Mesothelial cell of epicardium (in vitro differentiated cells): Measurements from ENCODE around the gene NCKAP5. TPM values are rescaled to one million over a fixed set of nuclear protein-coding genes. Genes with fewer than 3 reads are reported as not detected.

ENCODE experiments used
- DNase-seq, 2 experiments: peaks; one replicate each; pipeline ENCODE4 v3.0.0; 2021; ENCODE audit warnings: low spot score in 2 of 2; ENCODE audit not compliant: unreplicated experiment in 2 of 2
- H3K27ac Mint-ChIP-seq: 2 replicates; pipeline ENCODE4 v1.8.0; 2021; ENCODE audit warnings: mixed read lengths
- H3K27me3 Mint-ChIP-seq: 2 replicates; pipeline ENCODE4 v1.8.0; 2021; ENCODE audit warnings: low read depth, mixed read lengths
- H3K36me3 Mint-ChIP-seq: 2 replicates; pipeline ENCODE4 v1.8.0; 2021; ENCODE audit warnings: mixed read lengths
- H3K4me1 Mint-ChIP-seq: 2 replicates; pipeline ENCODE4 v1.8.0; 2021; ENCODE audit warnings: mixed read lengths
- H3K4me3 Mint-ChIP-seq: 2 replicates; pipeline ENCODE4 v1.8.0; 2021; ENCODE audit warnings: mild to moderate bottlenecking, moderate library complexity, mixed read lengths
- H3K9me3 Mint-ChIP-seq: 2 replicates; pipeline ENCODE4 v1.8.0; 2021; ENCODE audit warnings: mixed read lengths
- total RNA-seq: library from RNA; stranded (reverse); gene quantifications from 3 replicates; pipeline ENCODE4 v1.2.1, GENCODE V29; 2021
- TF ChIP-seq, protein P1 (sequence below): fragments of 200-600 bp; sonication (generic); IDR thresholded peaks from one replicate; pipeline ENCODE4 v1.5.0; 2021; ENCODE audit warnings: antibody characterized with exemption; ENCODE audit not compliant: unreplicated experiment

Gene NCKAP5
- total RNA-seq, 1 donor from 2014 or later: 2.1 TPM

DNA sequence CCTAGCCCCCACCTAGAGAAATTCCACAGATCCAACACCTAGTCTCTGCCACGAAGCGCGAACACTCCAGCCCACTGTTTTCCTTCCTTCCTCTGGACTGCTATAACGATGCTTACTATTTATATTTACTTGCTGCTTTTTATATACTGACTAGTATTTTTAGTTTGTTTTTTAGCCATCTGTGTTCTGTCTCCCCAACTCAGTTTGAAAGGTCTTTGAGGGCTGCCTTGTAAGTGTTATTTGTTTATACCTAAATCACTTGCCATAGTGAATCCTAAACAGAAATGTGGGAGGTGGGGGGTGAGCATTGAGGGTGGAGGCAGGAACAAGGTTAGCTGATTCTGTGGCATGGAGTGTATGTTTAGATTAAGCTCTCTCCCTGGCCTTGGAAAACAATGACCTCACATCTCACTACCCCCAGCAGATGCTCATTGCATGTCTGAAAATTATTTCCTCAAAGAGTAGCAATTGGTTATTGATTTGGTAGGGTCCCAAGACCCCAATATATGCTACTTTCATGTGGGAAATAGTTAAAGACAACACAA is 1.1 kb upstream of the NCKAP5 start:
- Mint-ChIP-seq H3K9me3 (no peaks in the 10 kb centered on the region), H3K36me3 (no peaks in the 10 kb centered on the region), H3K27ac (no peak overlapping the region), H3K4me3 (no peak overlapping the region), H3K4me1 (peaks cover 7% of the 10 kb centered on the region), H3K27me3 (peaks cover 28% of the 10 kb centered on the region)
- TF ChIP-seq, protein P1, sequence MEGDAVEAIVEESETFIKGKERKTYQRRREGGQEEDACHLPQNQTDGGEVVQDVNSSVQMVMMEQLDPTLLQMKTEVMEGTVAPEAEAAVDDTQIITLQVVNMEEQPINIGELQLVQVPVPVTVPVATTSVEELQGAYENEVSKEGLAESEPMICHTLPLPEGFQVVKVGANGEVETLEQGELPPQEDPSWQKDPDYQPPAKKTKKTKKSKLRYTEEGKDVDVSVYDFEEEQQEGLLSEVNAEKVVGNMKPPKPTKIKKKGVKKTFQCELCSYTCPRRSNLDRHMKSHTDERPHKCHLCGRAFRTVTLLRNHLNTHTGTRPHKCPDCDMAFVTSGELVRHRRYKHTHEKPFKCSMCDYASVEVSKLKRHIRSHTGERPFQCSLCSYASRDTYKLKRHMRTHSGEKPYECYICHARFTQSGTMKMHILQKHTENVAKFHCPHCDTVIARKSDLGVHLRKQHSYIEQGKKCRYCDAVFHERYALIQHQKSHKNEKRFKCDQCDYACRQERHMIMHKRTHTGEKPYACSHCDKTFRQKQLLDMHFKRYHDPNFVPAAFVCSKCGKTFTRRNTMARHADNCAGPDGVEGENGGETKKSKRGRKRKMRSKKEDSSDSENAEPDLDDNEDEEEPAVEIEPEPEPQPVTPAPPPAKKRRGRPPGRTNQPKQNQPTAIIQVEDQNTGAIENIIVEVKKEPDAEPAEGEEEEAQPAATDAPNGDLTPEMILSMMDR: no peak
- DNase-seq: no peak

DNA sequence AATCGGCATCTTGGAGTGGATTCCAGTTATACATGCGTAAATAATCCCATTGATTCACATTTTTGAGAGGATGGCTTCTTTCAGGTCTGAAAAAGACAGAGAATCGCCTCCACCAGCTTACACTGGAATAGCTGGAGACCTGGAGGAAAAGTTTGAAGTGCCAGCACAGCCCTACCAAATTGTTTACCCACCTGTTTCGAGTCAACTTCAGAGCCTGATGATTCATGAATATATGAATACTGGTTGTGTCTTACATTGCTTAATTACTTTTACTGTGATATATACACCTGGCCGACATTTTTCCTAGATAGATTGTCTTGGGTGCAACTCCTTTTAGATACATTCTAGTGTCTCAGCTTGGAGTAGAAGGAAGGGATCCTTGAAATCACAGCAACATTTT is 335 bp upstream of the NCKAP5 start:
- Mint-ChIP-seq H3K9me3 (no peaks in the 10 kb centered on the region), H3K27me3 (peaks cover 26% of the 10 kb centered on the region), H3K4me1 (peaks cover 7% of the 10 kb centered on the region), H3K36me3 (no peaks in the 10 kb centered on the region), H3K4me3 (no peak overlapping the region), H3K27ac (no peak overlapping the region)
- TF ChIP-seq, protein P1: no peak
- DNase-seq: no peak

DNA sequence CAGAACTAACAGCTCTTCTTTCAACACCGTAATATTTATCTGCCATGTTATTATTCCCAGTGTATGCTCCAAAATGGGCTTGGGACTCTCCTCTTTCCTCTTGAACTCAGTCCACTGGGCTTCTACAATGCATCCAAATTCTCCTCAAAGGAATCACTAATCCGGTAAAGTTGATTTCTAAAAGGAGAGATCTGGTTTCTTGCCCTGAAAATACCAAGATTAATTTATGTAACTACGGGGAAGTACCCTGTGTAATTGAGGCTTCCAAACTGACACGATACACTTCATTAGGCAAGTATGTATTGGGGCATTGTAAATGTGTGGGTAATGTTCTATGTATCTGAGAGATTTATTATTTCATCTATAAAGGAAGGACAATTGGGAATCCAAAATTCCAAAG is 5.7 kb downstream of the NCKAP5 start:
- H3K4me1 Mint-ChIP-seq: no peaks in the 10 kb centered on the region
- H3K36me3 Mint-ChIP-seq: no peaks in the 10 kb centered on the region
- no peak overlapping the region for H3K4me3 Mint-ChIP-seq
- H3K9me3 Mint-ChIP-seq: no peaks in the 10 kb centered on the region
- no peak for DNase-seq
- TF ChIP-seq, protein P1: no peak
- H3K27ac Mint-ChIP-seq: no peak overlapping the region
- H3K27me3 Mint-ChIP-seq: peaks cover 6% of the 10 kb centered on the region

DNA sequence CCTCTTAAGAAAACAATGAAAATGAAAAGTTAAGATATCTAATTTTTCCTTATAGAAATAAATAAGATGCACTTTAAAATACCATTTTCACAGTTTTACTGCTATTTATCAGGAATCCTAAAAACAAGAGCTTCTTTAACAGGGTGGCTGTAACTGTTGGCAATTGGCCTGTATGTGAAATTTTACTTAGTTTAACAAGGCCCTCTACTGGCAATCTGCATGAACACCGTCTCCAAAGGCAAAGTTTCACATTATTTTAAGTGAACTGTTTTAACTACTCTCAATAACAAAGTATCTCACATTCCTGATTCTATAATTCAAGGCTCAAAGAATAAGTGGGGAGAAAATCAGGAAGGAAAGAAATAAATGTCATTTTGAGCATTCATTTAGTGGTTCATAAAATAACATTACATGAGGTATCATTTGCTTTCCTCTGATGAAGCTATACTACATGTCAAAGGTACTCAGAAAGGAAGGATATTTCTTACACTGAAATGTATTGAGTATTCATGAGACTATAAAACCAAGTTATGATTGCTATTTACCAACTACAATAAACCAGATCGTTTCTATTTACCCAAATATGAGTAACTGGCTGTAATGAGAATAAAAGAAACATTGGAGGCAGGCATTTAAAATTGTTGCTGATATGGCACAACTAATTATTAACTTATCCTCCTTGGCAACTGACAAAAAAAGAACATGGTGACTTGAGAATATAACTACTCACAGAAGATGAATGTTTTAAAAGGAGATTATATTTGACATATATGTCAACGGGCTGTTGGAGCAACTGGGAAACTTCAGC is 7.0 kb downstream of the NCKAP5 start:
- no peaks in the 10 kb centered on the region for H3K4me1 Mint-ChIP-seq
- peaks cover 8% of the 10 kb centered on the region for H3K27me3 Mint-ChIP-seq
- TF ChIP-seq, protein P1: peak; percentile 58
- H3K4me3 Mint-ChIP-seq: no peak overlapping the region
- H3K9me3 Mint-ChIP-seq: no peaks in the 10 kb centered on the region
- H3K27ac Mint-ChIP-seq: no peak overlapping the region
- no peaks in the 10 kb centered on the region for H3K36me3 Mint-ChIP-seq
- no peak for DNase-seq

DNA sequence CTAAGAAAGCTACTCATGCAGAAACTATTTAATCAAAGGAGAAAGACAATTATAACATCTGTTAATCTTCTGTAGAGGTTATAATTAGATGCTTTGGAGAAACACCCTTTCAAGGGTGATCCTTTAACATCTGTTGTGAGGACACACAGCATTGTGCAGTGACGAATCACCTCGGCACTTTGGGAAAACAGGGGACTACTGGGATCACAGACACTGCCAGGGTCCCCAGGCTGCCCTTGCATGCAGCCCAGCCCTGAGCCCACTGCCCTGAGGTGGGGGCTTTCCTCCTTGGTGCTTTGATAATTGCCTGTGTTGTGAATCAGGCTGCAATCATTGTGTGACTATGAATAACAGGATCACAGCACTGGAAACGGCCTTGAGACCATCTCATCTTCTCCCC is 10.6 kb downstream of the NCKAP5 start:
- no peak for DNase-seq
- H3K36me3 Mint-ChIP-seq: no peaks in the 10 kb centered on the region
- no peaks in the 10 kb centered on the region for H3K9me3 Mint-ChIP-seq
- no peaks in the 10 kb centered on the region for H3K4me1 Mint-ChIP-seq
- H3K4me3 Mint-ChIP-seq: no peak overlapping the region
- peaks cover 4% of the 10 kb centered on the region for H3K27me3 Mint-ChIP-seq
- TF ChIP-seq, protein P1: no peak
- no peak overlapping the region for H3K27ac Mint-ChIP-seq
